Fibroblast of villous mesenchyme (primary cell): ENCODE results near the gene LMO1. TPM values are rescaled to one million over a fixed set of nuclear protein-coding genes. Genes with fewer than 3 reads are reported as not detected.

ENCODE experiments used
- DNase-seq: peaks from one replicate; pipeline ENCODE4 v3.0.0-alpha.2; 2010; ENCODE audit warnings: low read depth
- H3K4me3 ChIP-seq: 2 replicates; pipeline ENCODE4 v1.5.1; 2011; ENCODE audit warnings: low read depth, mild to moderate bottlenecking, low read length
- total RNA-seq: library from RNA; depleted of rRNA; stranded (reverse); fragments of >200 nt; gene quantifications from 2 replicates; pipeline ENCODE4 v1.2.3, GENCODE V29; 2012
- TF ChIP-seq, protein P1 (sequence below): IDR thresholded peaks from 2 replicates; pipeline ENCODE4 v1.5.1; 2012; ENCODE audit warnings: low read depth, mild to moderate bottlenecking, low read length; ENCODE audit not compliant: insufficient read depth

Gene LMO1
- total RNA-seq, 1 donor = not detected

DNA sequence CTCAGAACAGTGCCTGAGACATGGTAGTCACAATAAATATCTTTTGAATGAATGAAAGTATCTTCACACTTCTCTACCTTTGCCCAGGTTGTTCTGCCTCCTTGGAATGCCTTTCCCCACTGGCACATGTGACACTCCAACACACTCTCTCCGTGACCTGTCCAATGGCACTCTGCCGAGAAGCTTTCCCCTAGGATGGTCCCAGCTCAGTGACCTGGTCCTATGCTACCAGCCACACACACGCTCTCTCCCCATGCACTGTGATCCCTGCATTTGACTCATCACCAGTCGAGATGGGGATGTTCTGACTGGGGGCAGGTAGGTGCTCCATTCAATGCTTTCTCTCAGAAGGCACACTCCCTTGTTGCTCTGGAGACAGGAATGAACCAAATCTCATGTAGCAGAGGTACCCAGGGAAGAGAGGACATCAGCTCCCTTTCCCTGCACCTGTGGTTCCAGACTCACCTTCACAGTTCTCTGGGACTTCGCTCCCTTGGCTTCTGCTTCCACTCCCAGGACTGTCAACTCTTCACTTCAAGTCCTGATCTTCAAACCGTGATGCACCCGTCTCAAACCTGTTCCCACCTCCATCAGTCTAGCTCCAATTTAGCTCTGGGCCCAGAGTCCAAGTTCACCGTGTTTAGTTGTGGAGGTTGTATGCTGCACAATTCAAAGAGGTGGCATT, 30.7 kb upstream of the LMO1 start:
- no peak for DNase-seq
- TF ChIP-seq, protein P1, sequence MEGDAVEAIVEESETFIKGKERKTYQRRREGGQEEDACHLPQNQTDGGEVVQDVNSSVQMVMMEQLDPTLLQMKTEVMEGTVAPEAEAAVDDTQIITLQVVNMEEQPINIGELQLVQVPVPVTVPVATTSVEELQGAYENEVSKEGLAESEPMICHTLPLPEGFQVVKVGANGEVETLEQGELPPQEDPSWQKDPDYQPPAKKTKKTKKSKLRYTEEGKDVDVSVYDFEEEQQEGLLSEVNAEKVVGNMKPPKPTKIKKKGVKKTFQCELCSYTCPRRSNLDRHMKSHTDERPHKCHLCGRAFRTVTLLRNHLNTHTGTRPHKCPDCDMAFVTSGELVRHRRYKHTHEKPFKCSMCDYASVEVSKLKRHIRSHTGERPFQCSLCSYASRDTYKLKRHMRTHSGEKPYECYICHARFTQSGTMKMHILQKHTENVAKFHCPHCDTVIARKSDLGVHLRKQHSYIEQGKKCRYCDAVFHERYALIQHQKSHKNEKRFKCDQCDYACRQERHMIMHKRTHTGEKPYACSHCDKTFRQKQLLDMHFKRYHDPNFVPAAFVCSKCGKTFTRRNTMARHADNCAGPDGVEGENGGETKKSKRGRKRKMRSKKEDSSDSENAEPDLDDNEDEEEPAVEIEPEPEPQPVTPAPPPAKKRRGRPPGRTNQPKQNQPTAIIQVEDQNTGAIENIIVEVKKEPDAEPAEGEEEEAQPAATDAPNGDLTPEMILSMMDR = no peak
- no peak overlapping the region for H3K4me3 ChIP-seq

GRCh38 chr11:8293171-8293570, 29.5 kb upstream of the LMO1 start:
- DNase-seq = no peak
- TF ChIP-seq, protein P1 = no peak
- no peak overlapping the region for H3K4me3 ChIP-seq

GRCh38 chr11:8292351-8292750, 28.7 kb upstream of the LMO1 start:
- no peak for DNase-seq
- TF ChIP-seq, protein P1 = no peak
- H3K4me3 ChIP-seq = no peak overlapping the region

DNA sequence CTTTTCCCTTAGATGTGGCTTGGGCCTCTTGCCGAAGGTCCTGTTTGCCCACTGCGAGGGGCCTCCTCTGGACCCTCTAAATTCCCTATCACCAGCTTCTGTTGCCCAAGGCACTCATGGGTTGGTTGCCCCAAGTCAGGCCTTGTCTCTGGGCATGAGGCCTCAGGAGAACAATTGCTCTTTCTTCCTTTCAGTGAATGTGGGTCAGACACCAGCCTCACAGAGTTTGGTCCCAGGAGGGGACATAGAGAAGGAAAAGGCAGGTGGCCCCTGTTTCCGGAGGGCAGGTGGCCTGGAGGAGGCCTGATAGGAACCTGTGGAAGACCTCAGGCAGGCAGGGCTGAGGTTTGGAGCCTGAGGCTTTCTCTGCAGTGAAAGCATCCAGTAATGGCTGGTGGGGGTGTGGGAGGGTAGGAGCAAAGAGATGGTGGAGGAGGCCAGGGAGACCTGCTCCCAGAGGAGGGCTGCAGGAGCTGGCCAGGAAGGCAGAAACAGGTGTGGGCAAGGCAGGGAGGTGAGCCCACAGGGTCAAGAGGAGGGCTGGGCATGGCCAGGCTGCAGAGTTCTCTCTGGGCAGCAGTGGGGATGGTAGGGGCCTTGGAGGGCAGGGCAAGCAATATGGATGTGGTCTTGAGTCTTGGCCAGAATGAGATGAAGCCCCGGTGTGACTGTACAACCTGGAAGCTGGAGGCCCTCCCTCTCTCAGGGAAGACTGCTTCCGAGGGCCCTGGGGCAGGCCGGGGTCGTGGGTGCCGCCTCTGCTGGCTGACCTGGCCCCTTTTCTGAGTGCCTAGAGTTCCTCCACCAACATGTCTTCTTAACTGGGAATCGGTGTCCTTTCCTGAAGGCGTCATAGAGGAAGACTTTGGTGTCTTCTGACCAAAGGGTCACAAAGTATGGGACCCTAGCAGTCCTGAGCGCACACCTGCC, 28.0 kb upstream of the LMO1 start:
- DNase-seq = no peak
- TF ChIP-seq, protein P1 = no peak
- no peak overlapping the region for H3K4me3 ChIP-seq

DNA sequence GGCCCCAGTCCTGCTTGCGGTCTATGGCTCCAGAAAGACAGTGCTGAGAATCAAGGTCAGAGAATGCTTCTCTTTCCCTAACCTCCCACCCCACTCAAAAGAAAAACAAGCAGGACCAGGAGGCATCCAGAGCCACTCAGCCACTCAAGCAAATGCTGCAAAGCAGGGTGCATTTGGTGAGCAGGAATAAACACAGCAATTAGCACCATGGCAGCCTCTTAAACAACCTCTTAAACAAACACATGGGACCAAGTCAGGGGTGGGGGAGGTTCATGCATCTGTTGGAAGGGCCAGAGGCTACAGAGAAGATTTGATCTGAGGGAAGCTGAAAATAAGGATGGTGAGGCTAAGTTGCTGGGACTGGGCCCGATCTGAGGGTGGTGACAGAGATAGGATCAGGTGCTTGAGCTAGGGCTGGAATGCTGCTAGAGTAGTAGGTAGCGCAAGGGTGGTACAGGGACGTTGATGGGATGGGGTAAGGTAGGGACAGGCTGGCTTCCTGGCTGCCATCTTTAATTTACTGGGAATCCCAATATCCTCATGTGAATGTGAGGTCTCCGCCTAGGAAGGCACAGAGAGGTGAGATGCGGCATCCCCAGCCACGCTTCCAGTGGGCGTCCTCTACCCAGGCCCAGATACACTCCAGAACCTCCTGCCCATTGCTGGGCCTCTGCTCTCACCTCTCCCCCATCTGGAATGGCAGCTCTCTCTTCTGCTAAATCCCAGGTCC, 26.6 kb upstream of the LMO1 start:
- H3K4me3 ChIP-seq = no peak overlapping the region
- TF ChIP-seq, protein P1 = no peak
- no peak for DNase-seq

DNA sequence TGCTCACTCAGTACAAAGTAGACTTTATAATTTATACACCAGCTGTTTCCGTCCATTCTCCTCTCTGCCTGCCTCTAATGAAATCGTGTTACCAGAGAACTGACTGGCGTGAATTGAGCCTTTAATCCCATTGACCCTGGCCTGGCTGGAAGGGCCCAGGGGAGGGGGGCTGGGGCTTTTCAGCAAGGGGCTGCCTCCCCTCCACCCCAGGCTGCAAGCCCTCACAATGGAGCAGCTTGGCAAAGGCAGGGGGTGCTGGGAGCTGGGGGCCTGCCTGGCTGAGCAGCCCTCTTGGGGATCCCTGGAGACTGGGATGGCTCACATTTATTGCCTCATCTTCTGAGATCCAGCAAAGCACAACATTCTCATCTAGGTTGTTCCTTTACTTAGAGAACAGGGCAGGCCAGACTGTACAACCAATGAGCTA, 25.8 kb upstream of the LMO1 start:
- no peak overlapping the region for H3K4me3 ChIP-seq
- TF ChIP-seq, protein P1 = no peak
- DNase-seq = no peak
